HepG2 (cell line): ENCODE data around the gene NEDD8. TPM values are rescaled to one million over a fixed set of nuclear protein-coding genes. Genes with fewer than 3 reads are reported as not detected.

Experiments
- ATAC-seq: fragments of 200-7000 bp; cut with Tn5 transposase; 3 replicates; pipeline ENCODE4 v1.9.1; 2020; ENCODE audit warnings: mild to moderate bottlenecking, moderate library complexity
- BruUV-seq: library from RNA; stranded (reverse); fragments of 400-500 nt; replicated peaks from 2 replicates; lab custom pipeline; 2021; lab: Mats Ljungman, UMichigan
- CTCF ChIA-PET: fragments of 300-600 bp; formaldehyde crosslinking; extraction: SDS; loops from one replicate; lab custom pipeline; 2021; ENCODE audit warnings: low total read pairs, inconsistent platforms, low intra/inter-chr PET ratio; lab: Yijun Ruan, JAX
- POLR2A ChIA-PET: fragments of 350-600 bp; sonication (Branson Sonifier 250); formaldehyde crosslinking; loops from one replicate; lab custom pipeline; 2020; ENCODE audit warnings: antibody characterized with exemption, inconsistent platforms; lab: Yijun Ruan, JAX
- DNase-seq: peaks from one replicate; pipeline ENCODE4 v3.0.0-alpha.2; 2015; ENCODE audit warnings: low spot score
- FAIRE-seq: peaks from 3 replicates; lab custom pipeline; 2011; peaks lifted over from hg19 to GRCh38; lab: Jason Lieb, UNC
- H2AFZ ChIP-seq: one replicate; pipeline ENCODE4 v1.6.1; 2011; ENCODE audit warnings: low read length, inconsistent platforms
- H3K27ac ChIP-seq: fragments of 300-600 bp; 3 replicates; pipeline ENCODE4 v1.8.0; 2011; ENCODE audit warnings: mixed run types, mild to moderate bottlenecking, mixed read lengths, low read length, inconsistent platforms; ENCODE audit not compliant: insufficient read depth; ENCODE audit errors: extremely low read length
- H3K27me3 ChIP-seq, 2 experiments: fragments of 200-600 bp in 1 of 2; 2 replicates in 1 of 2; 3 replicates in 1 of 2; pipeline versions ENCODE4 v1.6.0 to v1.8.0; 2011; ENCODE audit warnings: low read length in 2 of 2, mild to moderate bottlenecking in 2 of 2, moderate library complexity in 2 of 2, inconsistent platforms in 1 of 2; ENCODE audit not compliant: insufficient read depth in 2 of 2, control insufficient read depth in 1 of 2
- H3K36me3 ChIP-seq, 2 experiments: fragments of 200-600 bp in 1 of 2; replicated peaks in 1 of 2; 2 replicates in 1 of 2; 3 replicates in 1 of 2; pipeline versions ENCODE4 v1.5.1 to v1.8.0; 2011; ENCODE audit warnings: low read length in 2 of 2, inconsistent platforms in 1 of 2; ENCODE audit not compliant: insufficient read depth in 2 of 2, control insufficient read depth in 1 of 2
- H3K4me1 ChIP-seq: 2 replicates; pipeline ENCODE4 v1.5.1; 2012; ENCODE audit warnings: low read length, inconsistent platforms; ENCODE audit not compliant: insufficient read depth
- H3K4me2 ChIP-seq: 2 replicates; pipeline ENCODE4 v1.6.0; 2011; ENCODE audit warnings: low read depth, low read length, inconsistent platforms
- H3K4me3 ChIP-seq, 3 experiments: fragments of 200-600 bp in 1 of 3; sonication (generic), shearing (Covaris generic) in 1 of 3; replicated peaks in 1 of 3; 2 replicates each; pipeline ENCODE4 v1.5.1; 2011 to 2016; ENCODE audit warnings: low read length in 3 of 3, inconsistent platforms in 2 of 3, low read depth in 2 of 3, mild to moderate bottlenecking in 2 of 3, control low read depth in 1 of 3, mixed read lengths in 1 of 3; ENCODE audit not compliant: insufficient read depth in 1 of 3
- H3K79me2 ChIP-seq: one replicate; pipeline ENCODE4 v1.6.1; 2011; ENCODE audit warnings: low read length, inconsistent platforms; ENCODE audit not compliant: insufficient read depth
- H3K9ac ChIP-seq: 2 replicates; pipeline ENCODE4 v1.6.0; 2011; ENCODE audit warnings: mild to moderate bottlenecking, low read depth, low read length, inconsistent platforms; ENCODE audit not compliant: insufficient read depth
- H3K9me3 ChIP-seq: 2 replicates; pipeline ENCODE4 v1.5.1; 2012; ENCODE audit warnings: mild to moderate bottlenecking, low read length
- H4K20me1 ChIP-seq: 2 replicates; pipeline ENCODE4 v1.6.0; 2011; ENCODE audit warnings: inconsistent platforms, mild to moderate bottlenecking, low read length, moderate library complexity; ENCODE audit not compliant: insufficient read depth
- ATM ChIP-seq: fragments of 450-650 bp; IDR thresholded peaks from 2 replicates; pipeline ENCODE4 v1.7.1; 2017; ENCODE audit warnings: mild to moderate bottlenecking, borderline replicate concordance
- CHD4 ChIP-seq: fragments of 200-600 bp; sonication (generic); IDR thresholded peaks from 2 replicates; pipeline ENCODE4 v1.7.0; 2017; ENCODE audit warnings: mild to moderate bottlenecking, low read length, borderline replicate concordance
- ELF4 ChIP-seq: sonication (generic); formaldehyde crosslinking; IDR thresholded peaks from 2 replicates; pipeline ENCODE4 v1.5.0; 2020; ENCODE audit warnings: missing genetic modification reagents, mild to moderate bottlenecking, moderate library complexity, borderline replicate concordance
- HCFC1 ChIP-seq: fragments of 150-350 bp; IDR thresholded peaks from 2 replicates; pipeline ENCODE4 v1.6.1; 2014; ENCODE audit warnings: low read depth, low read length
- HES4 ChIP-seq: sonication (generic); formaldehyde crosslinking; IDR thresholded peaks from 2 replicates; pipeline ENCODE4 v1.9.0; 2021; ENCODE audit warnings: mild to moderate bottlenecking, missing genetic modification reagents, borderline replicate concordance
- ISX ChIP-seq: sonication (generic); formaldehyde crosslinking; conservative IDR thresholded peaks from 2 replicates; pipeline ENCODE4 v1.5.0; 2020; ENCODE audit warnings: missing genetic modification reagents
- NFIC ChIP-seq: IDR thresholded peaks from 2 replicates; pipeline ENCODE4 v1.6.1; 2012; ENCODE audit warnings: mild to moderate bottlenecking, low read length, inconsistent platforms
- ONECUT2 ChIP-seq: sonication (generic); formaldehyde crosslinking; IDR thresholded peaks from 2 replicates; pipeline ENCODE4 v1.4.0; 2020; ENCODE audit warnings: missing genetic modification reagents
- PAF1 ChIP-seq: IDR thresholded peaks from 2 replicates; pipeline ENCODE4 v1.6.1; 2016; ENCODE audit warnings: missing genetic modification reagents, missing compliant biosample characterization
- RORA ChIP-seq: sonication (generic); formaldehyde crosslinking; IDR thresholded peaks from 2 replicates; pipeline ENCODE4 v1.5.0; 2020; ENCODE audit warnings: mild to moderate bottlenecking, missing genetic modification reagents, moderate library complexity
- SSRP1 ChIP-seq: IDR thresholded peaks from 2 replicates; pipeline ENCODE4 v1.6.1; 2016; ENCODE audit warnings: control low read depth
- ZNF33A ChIP-seq: sonication (generic); formaldehyde crosslinking; IDR thresholded peaks from 2 replicates; pipeline ENCODE4 v1.5.1; 2020; ENCODE audit warnings: missing genetic modification reagents, mild to moderate bottlenecking, moderate library complexity, borderline replicate concordance
- ZNF598 ChIP-seq: sonication (generic); formaldehyde crosslinking; IDR thresholded peaks from 2 replicates; pipeline ENCODE4 v1.5.1; 2020; ENCODE audit warnings: mild to moderate bottlenecking, missing genetic modification reagents, borderline replicate concordance
- ZNF652 ChIP-seq: IDR thresholded peaks from 2 replicates; pipeline ENCODE4 v1.6.1; 2016; ENCODE audit warnings: low read depth, borderline replicate concordance
- ZSCAN12 ChIP-seq: sonication (generic); formaldehyde crosslinking; IDR thresholded peaks from 2 replicates; pipeline ENCODE4 v1.9.0; 2021; ENCODE audit warnings: mild to moderate bottlenecking, missing genetic modification reagents
- ZSCAN21 ChIP-seq: sonication (generic); formaldehyde crosslinking; IDR thresholded peaks from 2 replicates; pipeline ENCODE4 v1.8.0; 2022; ENCODE audit warnings: mild to moderate bottlenecking, missing genetic modification reagents, moderate library complexity, borderline replicate concordance
- WGBS: methylation state at CpG from one replicate; pipeline ENCODE4 v1.1.6; 2017; ENCODE audit warnings: low lambda C conversion rate; 5-methylcytosine and 5-hydroxymethylcytosine counted together
- in situ Hi-C: cut with HindIII; loops from 2 replicates; pipeline ENCODE4 v1.10.0; 2017; ENCODE audit warnings: low pct_unique_long_range_greater_than_20kb; ENCODE audit not compliant: extremely low pct_ligation_motif_present
- intact Hi-C: fragments of 100-400 bp; cut with micrococcal nuclease; formaldehyde crosslinking; loops from one replicate; pipeline ENCODE4 v1.10.0; 2022; ENCODE audit not compliant: unreplicated experiment
- polyA plus RNA-seq, 8 experiments: library from polyadenylated mRNA; depleted of rRNA in 3 of 8; stranded (reverse) in 7 of 8; unstranded in 1 of 8; fragments of >200 nt; fragmentation: Illumina TruSeq in 4 of 8; extraction: Trizol in 4 of 8; gene quantifications; 2 replicates each; pipeline versions ENCODE4 v1.2.1 to v1.2.3, GENCODE V29; 2011 to 2016; ENCODE audit warnings: low read depth in 4 of 8, missing spikeins in 1 of 8, mixed read lengths in 1 of 8; ENCODE audit not compliant: insufficient read depth in 1 of 8
- total RNA-seq, 5 experiments: library from RNA; depleted of rRNA; stranded (reverse); fragments of >200 nt; fragmentation: Illumina TruSeq; extraction: Trizol; gene quantifications; 2 replicates each; pipeline ENCODE4 v1.2.3, GENCODE V29; 2016; ENCODE audit warnings: low read depth in 1 of 5
- TF ChIP-seq, protein P1 (sequence below): IDR thresholded peaks from 2 replicates; pipeline ENCODE4 v1.6.1; 2012; ENCODE audit warnings: inconsistent platforms
- TF ChIP-seq, protein P2 (sequence below): sonication (generic); formaldehyde crosslinking; IDR thresholded peaks from 2 replicates; pipeline ENCODE4 v1.4.0; 2020; ENCODE audit warnings: mild to moderate bottlenecking, missing genetic modification reagents

NEDD8 gene
- total and polyA plus RNA-seq, 2 of the 13 experiments (the other 11 are each of a cell fraction or from before 2014, with no cell fraction given) = 535 to 713 TPM

DNA sequence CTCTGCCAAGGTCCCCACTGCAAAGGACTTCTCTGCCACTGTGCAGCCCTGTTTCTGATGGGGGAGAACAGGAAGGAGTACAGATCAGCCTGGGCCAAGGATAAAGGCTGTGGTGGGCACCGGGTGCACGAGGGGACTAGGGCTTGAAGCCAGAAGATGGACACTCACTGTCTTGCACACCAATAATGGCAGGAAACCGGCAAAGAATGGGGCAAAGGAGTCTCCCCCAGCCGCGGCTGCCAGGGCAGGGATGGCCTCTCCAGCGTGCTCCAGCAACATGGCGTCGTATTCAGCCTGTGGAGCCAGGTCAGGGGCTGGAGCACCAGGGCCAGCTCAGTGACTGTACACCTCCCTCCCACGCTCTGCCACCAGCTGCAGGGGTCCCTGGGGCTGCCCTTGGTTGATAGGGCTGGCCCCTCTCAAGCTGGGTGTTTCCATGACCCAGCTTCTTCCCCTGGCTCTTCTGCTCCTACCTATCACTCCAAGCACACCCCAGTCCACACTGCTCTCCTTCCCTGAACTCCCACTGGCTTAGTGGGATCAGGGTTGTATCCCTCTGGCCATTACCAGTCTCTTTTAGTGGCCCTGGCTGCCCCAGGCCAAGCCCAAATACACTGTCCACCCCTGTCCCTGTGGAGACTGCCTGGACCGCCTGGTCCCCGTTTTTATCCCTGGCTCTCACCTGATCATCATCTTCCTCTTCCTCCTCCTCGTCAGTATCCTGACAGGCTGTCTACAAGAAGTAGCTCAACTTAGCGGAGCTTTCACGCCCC lies 49.9 kb downstream of the NEDD8 start:
- no peaks in the 10 kb centered on the region for H4K20me1 ChIP-seq
- no peaks in the 10 kb centered on the region for H3K27me3 ChIP-seq
- H3K36me3 ChIP-seq = peaks cover 84 to 96% of the 10 kb centered on the region in 2 experiments
- ChIA-PET POLR2A (interaction anchor here (1.0 to 8.1 kb wide), 7 partner anchors 13 to 124 kb away, joined by 3 to 53 read pairs (median 13); partner anchors contain the start of genes CHMP4A, IRF9, PCK2 and PSME2), CTCF (no interaction called here)
- H3K79me2 ChIP-seq = peaks cover 6% of the 10 kb centered on the region
- intact Hi-C loops (no loop called here), in situ Hi-C loops (no loop called here)
- no TSS peak for BruUV-seq
- H3K4me2 ChIP-seq = no peak overlapping the region
- H3K27ac ChIP-seq = no peak overlapping the region
- no peak overlapping the region for H2AFZ ChIP-seq
- H3K9me3 ChIP-seq = no peaks in the 10 kb centered on the region
- ATAC-seq = no peak; the same call in 2 of the 3 replicates
- no peak for DNase-seq
- WGBS = 98% methylated on average over 14 of the region's 14 CpGs
- H3K4me3 ChIP-seq = no peak overlapping the region
- no peak overlapping the region for H3K9ac ChIP-seq
- FAIRE-seq = no peak
- H3K4me1 ChIP-seq = peaks cover 6% of the 10 kb centered on the region
- TF ChIP-seq CHD4 = no peak
- no peak for TF ChIP-seq ZNF598 (CRISPR knock-in tag)
- no peak for TF ChIP-seq ELF4 (CRISPR knock-in tag)
- no peak for TF ChIP-seq ISX (CRISPR knock-in tag)
- no peak for TF ChIP-seq RORA
- TF ChIP-seq ZSCAN21 = no peak
- no peak for TF ChIP-seq ATM
- no peak for TF ChIP-seq ZNF33A
- no peak for TF ChIP-seq ZSCAN12 (CRISPR knock-in tag)
- TF ChIP-seq ZNF652 (CRISPR knock-in tag) = no peak
- TF ChIP-seq ONECUT2 = no peak
- TF ChIP-seq HES4 (CRISPR knock-in tag) = no peak
- TF ChIP-seq SSRP1 (CRISPR knock-in tag) = 0 out of 2 replicates have a peak, but pooled peaks have one; percentile 34
- TF ChIP-seq, protein P1, sequence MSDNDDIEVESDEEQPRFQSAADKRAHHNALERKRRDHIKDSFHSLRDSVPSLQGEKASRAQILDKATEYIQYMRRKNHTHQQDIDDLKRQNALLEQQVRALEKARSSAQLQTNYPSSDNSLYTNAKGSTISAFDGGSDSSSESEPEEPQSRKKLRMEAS = no peak
- TF ChIP-seq PAF1 (CRISPR knock-in tag) = peak; percentile 66; the same call in 1 of the 2 replicates
- TF ChIP-seq, protein P2, sequence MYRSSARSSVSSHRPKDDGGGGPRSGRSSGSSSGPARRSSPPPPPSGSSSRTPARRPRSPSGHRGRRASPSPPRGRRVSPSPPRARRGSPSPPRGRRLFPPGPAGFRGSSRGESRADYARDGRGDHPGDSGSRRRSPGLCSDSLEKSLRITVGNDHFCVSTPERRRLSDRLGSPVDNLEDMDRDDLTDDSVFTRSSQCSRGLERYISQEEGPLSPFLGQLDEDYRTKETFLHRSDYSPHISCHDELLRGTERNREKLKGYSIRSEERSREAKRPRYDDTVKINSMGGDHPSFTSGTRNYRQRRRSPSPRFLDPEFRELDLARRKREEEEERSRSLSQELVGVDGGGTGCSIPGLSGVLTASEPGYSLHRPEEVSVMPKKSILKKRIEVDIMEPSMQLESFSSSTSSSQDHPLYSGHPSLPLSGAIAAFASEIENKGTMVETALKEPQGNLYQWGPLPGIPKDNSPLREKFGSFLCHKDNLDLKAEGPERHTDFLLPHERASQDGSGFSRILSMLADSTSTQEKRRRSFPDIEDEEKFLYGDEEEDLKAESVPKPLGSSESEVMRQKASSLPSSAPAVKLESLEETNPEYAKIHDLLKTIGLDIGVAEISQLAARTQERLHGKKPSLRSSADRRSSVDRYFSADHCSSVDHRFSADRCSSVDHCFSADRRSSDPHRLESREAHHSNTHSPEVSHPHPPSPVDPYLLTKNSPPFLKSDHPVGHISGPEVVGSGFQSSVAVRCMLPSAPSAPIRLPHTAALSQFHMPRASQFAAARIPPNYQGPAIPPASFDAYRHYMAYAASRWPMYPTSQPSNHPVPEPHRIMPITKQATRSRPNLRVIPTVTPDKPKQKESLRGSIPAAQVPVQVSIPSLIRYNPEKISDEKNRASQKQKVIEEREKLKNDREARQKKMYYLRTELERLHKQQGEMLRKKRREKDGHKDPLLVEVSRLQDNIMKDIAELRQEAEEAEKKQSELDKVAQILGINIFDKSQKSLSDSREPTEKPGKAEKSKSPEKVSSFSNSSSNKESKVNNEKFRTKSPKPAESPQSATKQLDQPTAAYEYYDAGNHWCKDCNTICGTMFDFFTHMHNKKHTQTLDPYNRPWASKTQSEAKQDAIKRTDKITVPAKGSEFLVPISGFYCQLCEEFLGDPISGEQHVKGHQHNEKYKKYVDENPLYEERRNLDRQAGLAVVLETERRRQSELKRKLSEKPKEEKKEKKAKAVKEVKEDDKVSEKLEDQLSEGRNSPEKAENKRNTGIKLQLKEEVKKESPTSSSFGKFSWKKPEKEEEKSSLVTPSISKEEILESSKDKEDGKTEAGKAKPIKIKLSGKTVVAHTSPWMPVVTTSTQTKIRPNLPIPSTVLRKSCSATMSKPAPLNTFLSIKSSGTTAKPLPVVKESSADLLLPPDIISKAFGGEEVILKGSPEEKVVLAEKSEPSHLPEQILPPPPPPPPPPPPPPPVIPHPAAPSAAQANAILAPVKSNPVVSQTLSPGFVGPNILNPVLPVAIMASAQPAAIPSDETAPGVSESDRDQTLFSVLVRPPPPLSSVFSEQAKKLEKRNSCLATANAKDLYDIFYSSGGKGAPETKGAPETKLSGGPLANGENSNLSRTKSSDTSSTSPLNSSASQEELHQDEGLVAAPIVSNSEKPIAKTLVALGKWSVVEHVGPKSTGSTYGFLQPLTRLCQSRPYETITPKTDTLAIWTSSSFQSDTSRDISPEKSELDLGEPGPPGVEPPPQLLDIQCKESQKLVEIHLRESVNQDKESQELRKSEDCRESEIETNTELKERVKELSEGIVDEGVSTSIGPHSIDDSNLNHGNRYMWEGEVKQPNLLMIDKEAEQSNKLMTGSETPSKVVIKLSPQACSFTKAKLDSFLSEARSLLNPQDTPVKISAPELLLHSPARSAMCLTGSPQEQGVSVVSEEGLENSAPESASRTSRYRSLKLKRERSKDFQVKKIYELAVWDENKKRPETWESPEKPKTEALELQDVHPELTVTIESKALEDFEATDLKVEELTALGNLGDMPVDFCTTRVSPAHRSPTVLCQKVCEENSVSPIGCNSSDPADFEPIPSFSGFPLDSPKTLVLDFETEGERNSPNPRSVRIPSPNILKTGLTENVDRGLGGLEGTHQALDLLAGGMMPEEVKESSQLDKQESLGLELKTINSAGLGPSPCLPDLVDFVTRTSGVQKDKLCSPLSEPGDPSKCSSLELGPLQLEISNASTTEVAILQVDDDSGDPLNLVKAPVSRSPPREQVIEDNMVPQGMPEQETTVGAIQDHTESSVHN (CRISPR knock-in tag) = no peak
- no peak for TF ChIP-seq HCFC1
- no peak for TF ChIP-seq NFIC
